Measurements from ENCODE around the gene EIF5AL1.

DNA sequence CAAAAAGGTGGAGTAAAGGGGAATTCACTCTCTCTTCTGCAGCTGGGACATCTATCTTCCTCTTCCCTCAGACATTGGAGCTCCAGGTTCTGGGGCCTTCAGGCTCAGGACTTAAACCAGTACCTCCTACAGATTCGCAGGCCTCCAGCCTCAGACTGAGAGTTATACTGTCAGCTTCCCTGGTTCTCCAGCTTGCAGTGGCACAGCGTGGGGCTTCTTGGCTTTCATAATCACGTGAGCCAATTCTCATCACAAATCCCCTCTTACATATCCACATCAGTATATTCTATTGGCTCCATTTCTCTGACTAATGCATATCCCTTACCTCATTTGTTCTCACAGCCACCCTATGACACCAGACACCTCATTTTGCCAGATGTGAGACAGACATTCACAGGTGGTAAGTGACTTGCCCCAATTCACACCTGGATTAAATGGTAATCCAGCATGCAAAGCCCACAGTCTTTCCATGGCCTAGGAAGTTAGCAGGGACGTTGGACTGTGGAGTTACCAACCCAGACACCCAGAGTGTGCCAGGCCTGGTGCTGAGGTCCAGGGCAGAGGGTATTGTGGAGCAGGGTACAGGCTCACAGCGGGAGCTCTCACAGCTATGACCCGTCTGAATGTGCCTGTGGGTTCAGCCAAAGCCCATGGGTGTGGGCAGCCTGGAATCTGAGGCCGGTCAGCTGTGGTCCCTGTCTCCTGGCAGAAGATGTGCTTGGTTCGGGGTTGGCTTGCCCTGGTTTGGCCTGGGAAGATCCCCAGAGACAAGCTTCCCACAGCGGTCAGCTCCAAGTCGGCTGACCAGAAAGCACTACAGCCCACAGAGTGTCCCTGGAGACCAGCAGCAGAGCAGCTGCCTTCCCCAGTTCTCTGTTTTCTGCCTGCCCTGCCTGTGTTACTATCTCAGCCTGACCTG, 48.5 kb upstream of the EIF5AL1 start:
- TF ChIP-seq, protein P1, sequence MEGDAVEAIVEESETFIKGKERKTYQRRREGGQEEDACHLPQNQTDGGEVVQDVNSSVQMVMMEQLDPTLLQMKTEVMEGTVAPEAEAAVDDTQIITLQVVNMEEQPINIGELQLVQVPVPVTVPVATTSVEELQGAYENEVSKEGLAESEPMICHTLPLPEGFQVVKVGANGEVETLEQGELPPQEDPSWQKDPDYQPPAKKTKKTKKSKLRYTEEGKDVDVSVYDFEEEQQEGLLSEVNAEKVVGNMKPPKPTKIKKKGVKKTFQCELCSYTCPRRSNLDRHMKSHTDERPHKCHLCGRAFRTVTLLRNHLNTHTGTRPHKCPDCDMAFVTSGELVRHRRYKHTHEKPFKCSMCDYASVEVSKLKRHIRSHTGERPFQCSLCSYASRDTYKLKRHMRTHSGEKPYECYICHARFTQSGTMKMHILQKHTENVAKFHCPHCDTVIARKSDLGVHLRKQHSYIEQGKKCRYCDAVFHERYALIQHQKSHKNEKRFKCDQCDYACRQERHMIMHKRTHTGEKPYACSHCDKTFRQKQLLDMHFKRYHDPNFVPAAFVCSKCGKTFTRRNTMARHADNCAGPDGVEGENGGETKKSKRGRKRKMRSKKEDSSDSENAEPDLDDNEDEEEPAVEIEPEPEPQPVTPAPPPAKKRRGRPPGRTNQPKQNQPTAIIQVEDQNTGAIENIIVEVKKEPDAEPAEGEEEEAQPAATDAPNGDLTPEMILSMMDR (conservative IDR thresholded peaks at IDR 0.05 in 1 of 2, IDR thresholded peaks at IDR 0.05 in 1 of 2; ENCODE audit: low read depth in 1 of 2, low read length in 2 of 2), result no peak
- no peak for TF ChIP-seq EZH2 (IDR thresholded peaks at IDR 0.05; ENCODE audit: low read length, missing control alignments)
